WTC11 (cell line): Measurements from ENCODE around the gene MYOCOS. TPM values are rescaled to one million over a fixed set of nuclear protein-coding genes. Genes with fewer than 3 reads are reported as not detected.

Experiments used
- ATAC-seq: fragments of 200-7000 bp; cut with Tn5 transposase; 2 replicates; pipeline ENCODE4 v1.10.0; 2021; ENCODE audit warnings: mild to moderate bottlenecking, moderate library complexity
- Bru-seq: library from RNA; stranded (reverse); fragments of 400-500 nt; gene quantifications from one replicate; lab custom pipeline; 2021; lab: Mats Ljungman, UMichigan
- CTCF ChIA-PET: fragments of 300-600 bp; sonication (Branson Sonifier 250); formaldehyde crosslinking; loops from one replicate; lab custom pipeline; 2021; ENCODE audit warnings: antibody characterized with exemption; lab: Charles Lee
- POLR2A ChIA-PET: fragments of 350-600 bp; sonication (Branson Sonifier 250); formaldehyde crosslinking; loops from one replicate; lab custom pipeline; 2021; ENCODE audit warnings: antibody characterized with exemption; lab: Charles Lee
- DNase-seq: peaks from one replicate; pipeline ENCODE4 v3.0.0; 2021; ENCODE audit warnings: low spot score
- H3K27ac Mint-ChIP-seq: 2 replicates; pipeline ENCODE4 v1.8.0; 2021; ENCODE audit warnings: mixed read lengths
- H3K27me3 Mint-ChIP-seq: 2 replicates; pipeline ENCODE4 v1.8.0; 2021; ENCODE audit warnings: low read depth, mild to moderate bottlenecking, moderate library complexity, mixed read lengths
- H3K36me3 Mint-ChIP-seq: 2 replicates; pipeline ENCODE4 v1.8.0; 2021; ENCODE audit warnings: mixed read lengths
- H3K4me1 Mint-ChIP-seq: 2 replicates; pipeline ENCODE4 v1.8.0; 2022; ENCODE audit warnings: mixed read lengths
- H3K4me3 Mint-ChIP-seq: 2 replicates; pipeline ENCODE4 v1.8.0; 2021; ENCODE audit warnings: mild to moderate bottlenecking, moderate library complexity, mixed read lengths
- H3K9me3 Mint-ChIP-seq: 2 replicates; pipeline ENCODE4 v1.8.0; 2021; ENCODE audit warnings: mixed read lengths
- AR ChIP-seq: fragments of 250-450 bp; sonication (Bioruptor Pico); IDR thresholded peaks from 2 replicates; pipeline ENCODE4 v1.9.0; 2021; ENCODE audit warnings: mild to moderate bottlenecking
- ATF1 ChIP-seq: sonication (generic); formaldehyde crosslinking; IDR thresholded peaks from 2 replicates; pipeline ENCODE4 v1.8.1; 2023; ENCODE audit warnings: mild to moderate bottlenecking, moderate library complexity, missing genetic modification reagents
- ATF2 ChIP-seq: sonication (generic); formaldehyde crosslinking; IDR thresholded peaks from 2 replicates; pipeline ENCODE4 v1.8.1; 2022; ENCODE audit warnings: low read depth, missing genetic modification reagents, borderline replicate concordance
- ATF3 ChIP-seq: sonication (generic); formaldehyde crosslinking; conservative IDR thresholded peaks from 2 replicates; pipeline ENCODE4 v1.8.1; 2022; ENCODE audit warnings: mild to moderate bottlenecking, missing genetic modification reagents
- CREM ChIP-seq: sonication (generic); formaldehyde crosslinking; IDR thresholded peaks from 2 replicates; pipeline ENCODE4 v1.8.1; 2022; ENCODE audit warnings: mild to moderate bottlenecking, missing genetic modification reagents, moderate library complexity
- ELF4 ChIP-seq: sonication (generic); formaldehyde crosslinking; IDR thresholded peaks from 2 replicates; pipeline ENCODE4 v1.8.1; 2022; ENCODE audit warnings: low read depth, mild to moderate bottlenecking, moderate library complexity, missing genetic modification reagents
- FOXK1 ChIP-seq: sonication (generic); formaldehyde crosslinking; IDR thresholded peaks from 2 replicates; pipeline ENCODE4 v1.8.0; 2022; ENCODE audit warnings: mild to moderate bottlenecking, moderate library complexity, missing genetic modification reagents
- FOXP1 ChIP-seq: sonication (generic); formaldehyde crosslinking; IDR thresholded peaks from 2 replicates; pipeline ENCODE4 v1.8.0; 2022; ENCODE audit warnings: missing genetic modification reagents, mild to moderate bottlenecking, moderate library complexity, borderline replicate concordance
- HMGA2 ChIP-seq: fragments of 250-450 bp; sonication (Bioruptor Pico); IDR thresholded peaks from 2 replicates; pipeline ENCODE4 v1.4.0; 2021; ENCODE audit warnings: mild to moderate bottlenecking, moderate library complexity
- MYBL2 ChIP-seq: sonication (generic); formaldehyde crosslinking; IDR thresholded peaks from 2 replicates; pipeline ENCODE4 v1.8.1; 2023; ENCODE audit warnings: mild to moderate bottlenecking, moderate library complexity, missing genetic modification reagents
- NFATC4 ChIP-seq: fragments of 250-450 bp; sonication (Bioruptor Pico); IDR thresholded peaks from 2 replicates; pipeline ENCODE4 v1.9.0; 2021; ENCODE audit warnings: mild to moderate bottlenecking
- NFE2L1 ChIP-seq: sonication (generic); formaldehyde crosslinking; IDR thresholded peaks from 2 replicates; pipeline ENCODE4 v1.8.1; 2023; ENCODE audit warnings: missing genetic modification reagents
- NFYB ChIP-seq: sonication (generic); formaldehyde crosslinking; conservative IDR thresholded peaks from 2 replicates; pipeline ENCODE4 v1.8.0; 2022; ENCODE audit warnings: low read depth, missing genetic modification reagents
- NR2C2 ChIP-seq: sonication (generic); formaldehyde crosslinking; IDR thresholded peaks from 2 replicates; pipeline ENCODE4 v1.8.0; 2022; ENCODE audit warnings: mild to moderate bottlenecking, missing genetic modification reagents
- NR3C1 ChIP-seq: sonication (generic); formaldehyde crosslinking; conservative IDR thresholded peaks from 2 replicates; pipeline ENCODE4 v1.8.1; 2023; ENCODE audit warnings: low read depth, mild to moderate bottlenecking, missing genetic modification reagents
- PRDM15 ChIP-seq: sonication (generic); formaldehyde crosslinking; IDR thresholded peaks from 2 replicates; pipeline ENCODE4 v1.8.0; 2022; ENCODE audit warnings: missing genetic modification reagents
- PRRX2 ChIP-seq: fragments of 250-450 bp; sonication (Bioruptor Pico); IDR thresholded peaks from 2 replicates; pipeline ENCODE4 v1.8.0; 2021; ENCODE audit warnings: mild to moderate bottlenecking
- RORB ChIP-seq: fragments of 250-450 bp; sonication (Bioruptor Pico); IDR thresholded peaks from 2 replicates; pipeline ENCODE4 v1.9.0; 2021; ENCODE audit warnings: mild to moderate bottlenecking
- SOX15 ChIP-seq: fragments of 250-450 bp; sonication (Bioruptor Pico); IDR thresholded peaks from 2 replicates; pipeline ENCODE4 v1.9.0; 2021; ENCODE audit warnings: mild to moderate bottlenecking
- STAT6 ChIP-seq: sonication (generic); formaldehyde crosslinking; conservative IDR thresholded peaks from 2 replicates; pipeline ENCODE4 v1.8.1; 2023; ENCODE audit warnings: mild to moderate bottlenecking, low read depth, missing genetic modification reagents, moderate library complexity
- TCF7 ChIP-seq: sonication (generic); formaldehyde crosslinking; IDR thresholded peaks from 2 replicates; pipeline ENCODE4 v1.8.0; 2022; ENCODE audit warnings: mild to moderate bottlenecking, low read depth, missing genetic modification reagents, moderate library complexity
- USF2 ChIP-seq: sonication (generic); formaldehyde crosslinking; IDR thresholded peaks from 2 replicates; pipeline ENCODE4 v1.8.1; 2023; ENCODE audit warnings: mild to moderate bottlenecking, missing genetic modification reagents, moderate library complexity
- ZBTB43 ChIP-seq: sonication (generic); formaldehyde crosslinking; IDR thresholded peaks from 2 replicates; pipeline ENCODE4 v1.8.1; 2023; ENCODE audit warnings: mild to moderate bottlenecking, missing genetic modification reagents
- ZNF423 ChIP-seq: fragments of 250-450 bp; sonication (Bioruptor Pico); IDR thresholded peaks from 2 replicates; pipeline ENCODE4 v2.1.2; 2022; ENCODE audit warnings: mild to moderate bottlenecking, moderate library complexity
- long read RNA-seq, 3 experiments: library from RNA in 1 of 3; library from capped mRNA in 1 of 3; library from polyadenylated mRNA in 1 of 3; unstranded in 2 of 3; stranded (forward) in 1 of 3; transcript quantifications; one replicate each; pipeline ENCODE4 v2.0.0, GENCODE V29; 2021
- total RNA-seq: library from RNA; stranded (reverse); gene quantifications from 3 replicates; pipeline ENCODE4 v1.2.3, GENCODE V29; 2021

Gene MYOCOS
- total RNA-seq (not detected in 3 replicates), Bru-seq, nascent RNA (percentile 22 among the genes with signal in this experiment)
- long read RNA-seq, experiment 1, result 0 reads
- long read RNA-seq, experiment 2, result 0 reads
- long read RNA-seq, experiment 3, result 0 reads

- POLR2A ChIA-PET, result interaction anchor here (0.6 kb wide), 1 partner anchor 64 kb away, joined by 3 read pairs; no protein-coding TSS in a partner anchor
- TF ChIP-seq AR (CRISPR knock-in tag) (no peak), FOXK1 (CRISPR knock-in tag) (no peak), HMGA2 (CRISPR knock-in tag) (no peak), ATF1 (CRISPR knock-in tag) (no peak), USF2 (CRISPR knock-in tag) (no peak), SOX15 (CRISPR knock-in tag) (no peak), ATF3 (no peak), NFATC4 (CRISPR knock-in tag) (no peak), MYBL2 (no peak), NFYB (CRISPR knock-in tag) (no peak), NFE2L1 (CRISPR knock-in tag) (no peak), FOXP1 (CRISPR knock-in tag) (no peak), RORB (no peak)
- peak within 1 kb of the TSS; percentile 40; the same call in 1 of the 2 replicates for H3K27ac Mint-ChIP-seq
Measured at GRCh38 chr1:171622152-171622462, at the start of gene MYOCOS. MYOCOS (plus strand) TSS chr1:171622243; CDS start chr1:171623884, 1,641 bp downstream.

GRCh38 chr1:171576144-171576543, 45.9 kb upstream of the MYOCOS start:
- Mint-ChIP-seq H3K27me3 (no peaks in the 10 kb centered on the region), H3K9me3 (no peaks in the 10 kb centered on the region), H3K4me3 (no peak overlapping the region), H3K36me3 (peaks cover 69% of the 10 kb centered on the region), H3K27ac (peak overlapping the region; percentile 80; the same call in 1 of the 2 replicates), H3K4me1 (no peaks in the 10 kb centered on the region)
- ChIA-PET CTCF (no interaction called here), POLR2A (no interaction called here)
- no peak for DNase-seq
- ATAC-seq, result no peak
- TF ChIP-seq NR3C1 (CRISPR knock-in tag) (no peak), ELF4 (CRISPR knock-in tag) (no peak), PRRX2 (CRISPR knock-in tag) (no peak), CREM (CRISPR knock-in tag) (no peak), PRDM15 (no peak), ATF2 (CRISPR knock-in tag) (no peak), ATF1 (CRISPR knock-in tag) (no peak), STAT6 (CRISPR knock-in tag) (no peak), ZNF423 (CRISPR knock-in tag) (no peak), ZBTB43 (CRISPR knock-in tag) (no peak), NR2C2 (CRISPR knock-in tag) (no peak), TCF7 (no peak)

More at GRCh38 chr1:171622152-171622462, at the start of gene MYOCOS:
- Mint-ChIP-seq H3K36me3 (no peaks in the 10 kb centered on the region), H3K4me1 (peaks cover 27% of the 10 kb centered on the region), H3K9me3 (no peaks in the 10 kb centered on the region), H3K27me3 (no peaks in the 10 kb centered on the region), H3K4me3 (no peak within 1 kb of the TSS)
- CTCF ChIA-PET, result interaction anchor here (0.9 to 3.4 kb wide), 5 partner anchors 9 to 35 kb away, joined by 3 to 16 read pairs (median 4); no protein-coding TSS in a partner anchor
- ATAC-seq (no peak), DNase-seq (no peak)
